DMS 273 (cell line): ENCODE data around the gene DGKH.

Experiments used
- DNase-seq: peaks from one replicate; lab custom pipeline; 2025; ENCODE audit not compliant: unreplicated experiment; lab: John Stamatoyannopoulos, UW

The DGKH gene

DNA sequence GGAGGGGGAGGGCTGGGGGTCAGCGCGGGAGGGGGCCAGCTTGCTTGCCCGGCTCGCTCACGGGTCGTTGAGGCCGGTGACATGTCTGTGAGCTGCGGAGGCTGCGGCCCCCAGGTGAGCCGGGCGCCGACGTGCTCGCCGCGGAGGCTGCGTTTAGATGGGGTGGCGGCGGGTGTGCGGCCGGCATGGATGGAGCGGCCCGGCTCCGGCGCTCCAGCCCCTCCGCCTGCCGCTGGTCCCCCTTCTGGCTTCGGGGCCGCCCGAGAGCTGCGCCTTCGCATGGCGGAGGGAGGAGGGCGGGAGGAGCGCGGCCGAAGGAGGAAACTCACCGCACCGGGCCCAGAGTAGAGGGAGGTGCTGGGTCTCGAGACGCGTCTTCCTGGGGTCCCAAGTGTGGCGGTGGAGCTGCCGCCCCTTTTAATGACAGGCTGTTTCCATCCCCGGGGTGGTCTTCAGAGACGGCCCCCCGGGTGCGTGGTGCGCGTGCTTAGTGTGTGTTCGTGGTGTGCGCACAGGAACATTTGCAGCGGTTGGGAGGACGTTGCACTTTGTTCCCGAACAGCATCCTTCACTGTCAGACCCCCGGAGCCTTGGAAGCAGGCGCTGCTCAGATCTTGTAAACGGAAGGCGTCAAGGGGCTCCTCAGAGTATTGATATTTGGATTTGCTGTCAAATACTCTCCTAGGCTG, 223.8 kb downstream of the DGKH start, which contains the start of gene AKAP11:
AKAP11 (plus strand) TSS at position 38 of the 689 bp plus-strand sequence. CDS start 14,197 bp downstream, outside the sequence.
- peak; percentile 73 for DNase-seq

GRCh38 chr13:42272804-42273175, 224.3 kb downstream of the DGKH start:
- no peak for DNase-seq

GRCh38 chr13:42274386-42275097, 226.1 kb downstream of the DGKH start:
- no peak for DNase-seq

DNA sequence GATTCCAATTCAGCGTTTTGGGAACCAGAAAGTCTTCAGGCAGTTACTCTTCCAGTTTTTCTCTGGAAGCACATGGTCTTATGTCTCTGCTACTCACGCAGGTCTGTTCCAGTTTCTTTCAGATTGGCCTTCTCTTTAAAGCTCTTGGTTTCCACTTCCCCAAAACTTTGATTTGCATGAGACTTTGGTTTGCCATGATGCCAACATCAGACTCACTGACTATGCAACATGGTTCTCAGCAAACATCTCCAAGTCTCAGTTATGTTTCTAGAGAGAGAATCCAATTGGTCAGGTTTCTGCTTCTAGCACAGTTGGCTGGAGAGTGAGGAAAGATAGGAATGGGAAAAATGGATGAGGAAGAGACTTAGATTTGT, 226.6 kb downstream of the DGKH start:
- no peak for DNase-seq

- no peak for DNase-seq
Measured at GRCh38 chr13:42275506-42275905, 227.1 kb downstream of the DGKH start.

- DNase-seq, result no peak
Measured at GRCh38 chr13:42276683-42277082, 228.2 kb downstream of the DGKH start.

GRCh38 chr13:42277618-42278276, 229.3 kb downstream of the DGKH start:
- DNase-seq, result no peak

DNA sequence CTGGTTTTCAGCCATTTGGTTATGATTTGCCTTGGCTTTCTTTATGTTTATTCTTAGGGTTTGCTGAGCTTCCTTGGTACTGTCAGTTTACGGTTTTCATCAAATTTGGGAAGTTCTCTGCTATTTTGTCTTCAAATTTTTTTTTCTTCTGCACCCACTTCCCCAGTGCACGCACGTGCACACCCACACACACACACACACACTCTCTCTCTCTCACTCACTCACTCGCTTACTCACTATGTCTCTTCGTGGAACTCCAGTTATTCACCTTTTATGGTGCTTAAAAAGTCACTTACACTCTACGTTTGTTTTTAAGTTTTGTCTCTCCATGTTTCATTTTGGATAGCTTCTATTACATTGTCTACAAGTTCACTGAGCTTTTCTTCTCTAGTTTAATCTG, 230.6 kb downstream of the DGKH start:
- no peak for DNase-seq

GRCh38 chr13:42279986-42280385, 231.5 kb downstream of the DGKH start:
- no peak for DNase-seq

DNA sequence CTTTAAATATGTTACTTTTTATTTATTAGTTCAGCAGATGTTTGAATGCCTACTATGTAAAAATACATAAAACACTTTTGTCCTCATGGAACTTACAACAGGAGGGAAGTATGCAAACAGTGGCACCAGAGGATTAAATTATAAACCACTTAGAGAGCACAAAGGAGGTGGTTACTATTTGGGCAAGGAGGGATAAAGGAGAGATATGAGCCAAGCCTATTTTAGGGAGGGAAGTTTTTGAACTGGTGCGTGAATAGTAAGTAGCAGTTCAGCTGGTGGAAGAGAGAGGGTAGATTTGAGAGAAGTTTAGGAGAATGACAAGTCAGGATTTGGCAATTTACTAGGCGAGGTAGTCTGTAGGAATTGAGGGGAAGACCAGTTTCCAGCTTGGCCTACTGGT, 232.1 kb downstream of the DGKH start:
- no peak for DNase-seq

GRCh38 chr13:42283574-42283973, 235.1 kb downstream of the DGKH start:
- DNase-seq, result no peak

- no peak for DNase-seq
Measured at GRCh38 chr13:42284068-42284467, 235.6 kb downstream of the DGKH start.
